Neural crest cell (in vitro differentiated cells): ENCODE results near the gene ARHGEF10L. TPM values are rescaled to one million over a fixed set of nuclear protein-coding genes. Genes with fewer than 3 reads are reported as not detected.

Experiments
- DNase-seq: peaks from one replicate; pipeline ENCODE4 v3.0.0; 2021; ENCODE audit warnings: low read depth, mixed read lengths, low spot score
- H3K27ac Mint-ChIP-seq: one replicate; pipeline ENCODE4 v1.8.0; 2021; ENCODE audit warnings: mild to moderate bottlenecking, mixed read lengths; ENCODE audit not compliant: unreplicated experiment
- H3K27me3 Mint-ChIP-seq: 2 replicates; pipeline ENCODE4 v1.8.0; 2021; ENCODE audit warnings: low read depth, mild to moderate bottlenecking, mixed read lengths
- H3K36me3 Mint-ChIP-seq: 2 replicates; pipeline ENCODE4 v1.8.0; 2021; ENCODE audit warnings: low read depth, mild to moderate bottlenecking, mixed read lengths
- H3K4me1 Mint-ChIP-seq: 2 replicates; pipeline ENCODE4 v1.8.0; 2021; ENCODE audit warnings: mixed read lengths
- H3K4me3 Mint-ChIP-seq: one replicate; pipeline ENCODE4 v1.8.0; 2021; ENCODE audit warnings: mild to moderate bottlenecking, mixed read lengths
- H3K9me3 Mint-ChIP-seq: 2 replicates; pipeline ENCODE4 v1.8.0; 2021; ENCODE audit warnings: mixed read lengths
- total RNA-seq: library from RNA; stranded (reverse); gene quantifications from 2 replicates; pipeline ENCODE4 v1.2.1, GENCODE V29; 2021
- TF ChIP-seq, protein P1 (sequence below): fragments of 200-600 bp; sonication (generic); conservative IDR thresholded peaks from 2 replicates; pipeline ENCODE4 v1.5.0; 2021; ENCODE audit warnings: antibody characterized with exemption, mild to moderate bottlenecking

The ARHGEF10L gene
- total RNA-seq, 1 donor from 2014 or later, result 22.2 TPM

DNA sequence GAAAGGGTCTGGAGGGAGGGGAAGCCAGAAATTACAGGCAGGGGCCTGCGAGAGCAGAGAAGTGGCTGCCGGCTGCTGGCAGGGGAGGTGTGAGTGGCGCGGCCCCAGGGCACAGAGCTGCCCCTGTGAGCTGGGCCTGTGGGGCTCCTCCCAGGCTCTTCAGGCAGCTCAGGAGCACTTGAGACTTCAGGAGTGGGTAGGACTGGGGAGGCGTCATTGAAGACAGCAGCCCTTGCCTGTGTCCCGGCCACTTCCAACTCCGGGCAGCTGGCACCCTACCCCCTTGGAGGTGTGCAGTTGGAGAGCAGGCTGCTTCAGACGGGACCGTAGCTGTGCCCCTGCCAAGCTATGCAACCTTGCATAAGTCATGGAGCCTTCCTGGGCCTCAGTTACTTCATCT lies 128.1 kb downstream of the ARHGEF10L start:
- no peak overlapping the region for H3K4me3 Mint-ChIP-seq
- no peak overlapping the region for H3K27ac Mint-ChIP-seq

DNA sequence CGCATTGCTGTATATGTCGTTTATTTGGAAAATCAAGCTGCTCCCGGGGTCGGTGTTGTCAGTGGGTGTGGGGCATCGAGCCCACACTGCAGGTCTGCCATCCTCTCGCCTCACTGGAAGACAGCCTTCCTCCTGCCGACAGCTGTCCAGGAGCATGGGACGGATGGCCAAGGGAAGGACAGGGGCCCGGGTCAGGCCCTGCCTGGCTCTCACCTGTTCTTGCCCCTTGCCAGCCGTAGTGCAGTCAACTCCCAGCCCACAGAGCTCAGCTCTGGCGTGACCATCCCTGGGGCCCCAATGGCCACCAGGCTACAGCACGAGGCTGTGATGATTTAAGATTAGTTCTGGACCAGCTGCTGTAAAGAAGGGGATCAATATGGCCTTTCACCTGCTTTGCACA lies 128.7 kb downstream of the ARHGEF10L start:
- TF ChIP-seq, protein P1, sequence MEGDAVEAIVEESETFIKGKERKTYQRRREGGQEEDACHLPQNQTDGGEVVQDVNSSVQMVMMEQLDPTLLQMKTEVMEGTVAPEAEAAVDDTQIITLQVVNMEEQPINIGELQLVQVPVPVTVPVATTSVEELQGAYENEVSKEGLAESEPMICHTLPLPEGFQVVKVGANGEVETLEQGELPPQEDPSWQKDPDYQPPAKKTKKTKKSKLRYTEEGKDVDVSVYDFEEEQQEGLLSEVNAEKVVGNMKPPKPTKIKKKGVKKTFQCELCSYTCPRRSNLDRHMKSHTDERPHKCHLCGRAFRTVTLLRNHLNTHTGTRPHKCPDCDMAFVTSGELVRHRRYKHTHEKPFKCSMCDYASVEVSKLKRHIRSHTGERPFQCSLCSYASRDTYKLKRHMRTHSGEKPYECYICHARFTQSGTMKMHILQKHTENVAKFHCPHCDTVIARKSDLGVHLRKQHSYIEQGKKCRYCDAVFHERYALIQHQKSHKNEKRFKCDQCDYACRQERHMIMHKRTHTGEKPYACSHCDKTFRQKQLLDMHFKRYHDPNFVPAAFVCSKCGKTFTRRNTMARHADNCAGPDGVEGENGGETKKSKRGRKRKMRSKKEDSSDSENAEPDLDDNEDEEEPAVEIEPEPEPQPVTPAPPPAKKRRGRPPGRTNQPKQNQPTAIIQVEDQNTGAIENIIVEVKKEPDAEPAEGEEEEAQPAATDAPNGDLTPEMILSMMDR, result no peak
- Mint-ChIP-seq H3K4me1 (peaks cover 20% of the 10 kb centered on the region), H3K27me3 (no peaks in the 10 kb centered on the region), H3K4me3 (no peak overlapping the region), H3K36me3 (peaks cover 3% of the 10 kb centered on the region), H3K27ac (no peak overlapping the region), H3K9me3 (no peaks in the 10 kb centered on the region)
- no peak for DNase-seq

More for the DNA sequence above, 128.1 kb downstream of the ARHGEF10L start:
- Mint-ChIP-seq H3K4me1 (peaks cover 14% of the 10 kb centered on the region), H3K27me3 (no peaks in the 10 kb centered on the region), H3K9me3 (no peaks in the 10 kb centered on the region), H3K36me3 (peaks cover 3% of the 10 kb centered on the region)
- TF ChIP-seq, protein P1, result no peak
- no peak for DNase-seq

DNA sequence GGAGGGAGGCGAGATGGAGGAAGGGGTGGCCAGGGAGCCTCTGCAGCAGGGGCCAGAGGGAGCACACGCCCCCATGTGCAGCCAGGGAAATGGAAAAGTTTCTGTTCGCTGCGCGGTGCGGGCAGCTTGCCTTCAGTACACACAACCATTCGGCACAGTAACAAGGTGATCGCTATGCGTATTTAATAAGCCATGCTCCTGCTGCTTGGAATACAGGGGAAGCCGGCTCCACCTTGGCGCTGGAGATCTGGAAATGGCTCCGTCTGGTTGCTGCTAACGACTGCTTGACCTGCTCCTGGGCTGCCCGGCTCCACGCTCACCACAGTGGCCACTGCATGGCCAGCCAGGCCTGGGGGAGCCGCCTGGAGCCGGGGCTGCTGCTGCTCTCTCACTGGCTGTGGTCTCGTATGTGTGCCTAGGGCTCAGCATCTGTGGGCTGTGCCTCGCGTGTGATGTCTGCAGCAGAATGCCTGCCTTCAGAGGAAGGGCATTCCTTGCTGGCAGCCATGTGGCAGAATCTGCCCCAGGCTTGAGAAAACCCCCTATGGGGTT lies 129.2 kb downstream of the ARHGEF10L start:
- TF ChIP-seq, protein P1, result no peak
- DNase-seq, result no peak
- Mint-ChIP-seq H3K4me1 (peaks cover 22% of the 10 kb centered on the region), H3K4me3 (no peak overlapping the region), H3K27me3 (no peaks in the 10 kb centered on the region), H3K27ac (no peak overlapping the region), H3K9me3 (no peaks in the 10 kb centered on the region), H3K36me3 (peaks cover 3% of the 10 kb centered on the region)

DNA sequence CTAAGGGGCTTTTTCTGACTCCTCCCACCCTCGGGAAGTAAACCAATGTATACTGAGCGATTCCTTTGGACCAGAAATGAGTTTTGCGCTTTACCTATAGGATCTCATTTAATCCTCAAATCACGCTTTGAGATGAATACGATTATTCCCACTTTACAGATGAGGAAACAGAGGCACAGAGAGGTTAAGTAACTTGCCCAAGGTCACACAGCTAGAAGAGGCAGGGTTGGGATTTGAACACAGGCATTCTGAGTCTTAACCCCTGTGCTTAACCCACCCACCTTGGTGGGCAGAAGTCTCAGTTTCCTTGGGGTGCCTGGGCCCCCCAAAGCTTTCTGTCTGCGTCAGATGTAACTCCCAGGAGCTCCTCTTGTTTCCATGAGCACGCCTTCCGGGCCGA lies 129.8 kb downstream of the ARHGEF10L start:
- no peak overlapping the region for H3K4me3 Mint-ChIP-seq
- H3K27me3 Mint-ChIP-seq, result no peaks in the 10 kb centered on the region
- TF ChIP-seq, protein P1, result no peak
- H3K9me3 Mint-ChIP-seq, result no peaks in the 10 kb centered on the region
- H3K27ac Mint-ChIP-seq, result no peak overlapping the region
- H3K4me1 Mint-ChIP-seq, result peaks cover 22% of the 10 kb centered on the region
- no peak for DNase-seq
- peaks cover 3% of the 10 kb centered on the region for H3K36me3 Mint-ChIP-seq

DNA sequence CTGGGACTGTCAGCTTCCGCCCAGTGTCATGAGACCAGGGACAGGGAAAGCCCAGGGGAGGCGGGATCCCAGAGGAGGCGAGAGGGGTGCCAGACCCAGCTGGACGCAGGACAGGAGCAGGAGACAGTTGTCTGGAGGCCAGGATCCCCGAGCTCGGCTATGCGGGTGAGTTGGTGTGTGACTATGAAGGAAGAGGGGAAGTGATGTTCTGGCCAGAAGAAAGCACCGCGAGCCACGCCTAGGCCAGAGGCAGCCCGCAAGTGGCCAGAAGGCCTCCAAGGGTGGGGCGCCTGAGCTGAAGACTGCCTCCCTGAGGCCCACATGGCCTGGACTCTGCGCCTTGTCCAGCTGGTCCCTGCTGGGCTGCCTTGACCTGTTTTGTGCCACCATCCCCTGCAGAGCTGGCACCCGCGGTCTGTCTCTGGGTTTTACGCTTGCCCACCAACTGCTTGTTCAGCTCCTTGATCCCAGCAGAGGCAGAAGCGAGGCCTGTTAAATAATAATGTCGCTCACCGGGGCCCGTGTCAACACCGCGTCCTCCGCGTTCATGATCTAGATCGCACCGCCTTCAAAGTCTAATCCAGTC lies 130.5 kb downstream of the ARHGEF10L start:
- peaks cover 3% of the 10 kb centered on the region for H3K27me3 Mint-ChIP-seq
- H3K9me3 Mint-ChIP-seq, result no peaks in the 10 kb centered on the region
- no peak overlapping the region for H3K4me3 Mint-ChIP-seq
- H3K4me1 Mint-ChIP-seq, result peaks cover 27% of the 10 kb centered on the region
- TF ChIP-seq, protein P1, result no peak
- H3K36me3 Mint-ChIP-seq, result peaks cover 3% of the 10 kb centered on the region
- H3K27ac Mint-ChIP-seq, result no peak overlapping the region
- no peak for DNase-seq
